Thyroid gland (tissue), 4 donors: ENCODE results near the gene PGRMC1.

ENCODE experiments used
- POLR2A ChIP-seq, 2 donors: fragments of 450-650 bp; IDR thresholded peaks; one replicate each; pipeline ENCODE4 v1.6.1; 2017; ENCODE audit warnings: antibody characterized with exemption in 2 of 2, mild to moderate bottlenecking in 2 of 2, moderate library complexity in 1 of 2
- TF ChIP-seq, protein P1 (sequence below), 6 experiments: fragments of 200-600 bp in 3 of 6; fragments of 450-650 bp in 3 of 6; sonication (generic) in 3 of 6; IDR thresholded peaks; one replicate each; pipeline ENCODE4 v1.5.1; 2016 to 2019; ENCODE audit warnings: antibody characterized with exemption in 6 of 6, mild to moderate bottlenecking in 2 of 6, inconsistent platforms in 1 of 6, moderate library complexity in 1 of 6

- no peak for TF ChIP-seq POLR2A (IDR thresholded peaks at IDR 0.05)
- TF ChIP-seq, protein P1, sequence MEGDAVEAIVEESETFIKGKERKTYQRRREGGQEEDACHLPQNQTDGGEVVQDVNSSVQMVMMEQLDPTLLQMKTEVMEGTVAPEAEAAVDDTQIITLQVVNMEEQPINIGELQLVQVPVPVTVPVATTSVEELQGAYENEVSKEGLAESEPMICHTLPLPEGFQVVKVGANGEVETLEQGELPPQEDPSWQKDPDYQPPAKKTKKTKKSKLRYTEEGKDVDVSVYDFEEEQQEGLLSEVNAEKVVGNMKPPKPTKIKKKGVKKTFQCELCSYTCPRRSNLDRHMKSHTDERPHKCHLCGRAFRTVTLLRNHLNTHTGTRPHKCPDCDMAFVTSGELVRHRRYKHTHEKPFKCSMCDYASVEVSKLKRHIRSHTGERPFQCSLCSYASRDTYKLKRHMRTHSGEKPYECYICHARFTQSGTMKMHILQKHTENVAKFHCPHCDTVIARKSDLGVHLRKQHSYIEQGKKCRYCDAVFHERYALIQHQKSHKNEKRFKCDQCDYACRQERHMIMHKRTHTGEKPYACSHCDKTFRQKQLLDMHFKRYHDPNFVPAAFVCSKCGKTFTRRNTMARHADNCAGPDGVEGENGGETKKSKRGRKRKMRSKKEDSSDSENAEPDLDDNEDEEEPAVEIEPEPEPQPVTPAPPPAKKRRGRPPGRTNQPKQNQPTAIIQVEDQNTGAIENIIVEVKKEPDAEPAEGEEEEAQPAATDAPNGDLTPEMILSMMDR (IDR thresholded peaks at IDR 0.05): no peak
Measured at GRCh38 chrX:119226446-119226845, 9.6 kb upstream of the PGRMC1 start.
